HepG2 (cell line): ENCODE data around the gene RBM12. TPM values are rescaled to one million over a fixed set of nuclear protein-coding genes. Genes with fewer than 3 reads are reported as not detected.

Experiments used
- CHD4 ChIP-seq: fragments of 200-600 bp; sonication (generic); IDR thresholded peaks from 2 replicates; pipeline ENCODE4 v1.7.0; 2017; ENCODE audit warnings: mild to moderate bottlenecking, low read length, borderline replicate concordance
- DNMT3B ChIP-seq: conservative IDR thresholded peaks from 2 replicates; pipeline ENCODE4 v1.6.1; 2016; ENCODE audit warnings: missing biosample characterization, control low read depth
- ETV5 ChIP-seq: IDR thresholded peaks from 2 replicates; pipeline ENCODE4 v1.6.1; 2018; ENCODE audit warnings: missing biosample characterization, missing genetic modification reagents, inconsistent platforms, borderline replicate concordance
- MBNL3 ChIP-seq: fragments of 250-450 bp; sonication (Bioruptor Pico); conservative IDR thresholded peaks from 2 replicates; pipeline ENCODE4 v1.8.0; 2022; ENCODE audit warnings: mild to moderate bottlenecking, inconsistent platforms
- PAF1 ChIP-seq: IDR thresholded peaks from 2 replicates; pipeline ENCODE4 v1.6.1; 2016; ENCODE audit warnings: missing genetic modification reagents, missing compliant biosample characterization
- PCBP1 ChIP-seq: fragments of 200-400 bp; formaldehyde crosslinking; IDR thresholded peaks from 2 replicates; pipeline ENCODE4 v1.6.1; 2017; ENCODE audit warnings: mild to moderate bottlenecking, low read depth, low read length, borderline replicate concordance
- RXRA ChIP-seq: sonication (generic); formaldehyde crosslinking; IDR thresholded peaks from 2 replicates; pipeline ENCODE4 v1.5.1; 2020; ENCODE audit warnings: missing genetic modification reagents
- SIX4 ChIP-seq: sonication (generic); formaldehyde crosslinking; IDR thresholded peaks from 2 replicates; pipeline ENCODE4 v1.4.0; 2020; ENCODE audit warnings: missing genetic modification reagents
- SKI ChIP-seq: fragments of 450-650 bp; IDR thresholded peaks from one replicate; pipeline ENCODE4 v1.6.1; 2018; ENCODE audit warnings: mild to moderate bottlenecking; ENCODE audit not compliant: partially characterized antibody
- ZNF160 ChIP-seq: sonication (generic); formaldehyde crosslinking; IDR thresholded peaks from 2 replicates; pipeline ENCODE4 v1.8.0; 2022; ENCODE audit warnings: mild to moderate bottlenecking, inconsistent platforms, missing genetic modification reagents
- ZNF180 ChIP-seq: sonication (generic); formaldehyde crosslinking; IDR thresholded peaks from 2 replicates; pipeline ENCODE4 v1.4.0; 2020; ENCODE audit warnings: low read depth, missing genetic modification reagents, borderline replicate concordance
- ZNF44 ChIP-seq: sonication (generic); formaldehyde crosslinking; IDR thresholded peaks from 2 replicates; pipeline ENCODE4 v1.5.1; 2020; ENCODE audit warnings: mild to moderate bottlenecking, missing genetic modification reagents
- ZNF724P ChIP-seq: sonication (generic); formaldehyde crosslinking; IDR thresholded peaks from 2 replicates; pipeline ENCODE4 v1.8.0; 2022; ENCODE audit warnings: missing genetic modification reagents, borderline replicate concordance
- ZNF761 ChIP-seq: sonication (generic); formaldehyde crosslinking; conservative IDR thresholded peaks from 2 replicates; pipeline ENCODE4 v1.4.0; 2020; ENCODE audit warnings: mild to moderate bottlenecking, missing genetic modification reagents
- polyA plus RNA-seq, 8 experiments: library from polyadenylated mRNA; depleted of rRNA in 3 of 8; stranded (reverse) in 7 of 8; unstranded in 1 of 8; fragments of >200 nt; fragmentation: Illumina TruSeq in 4 of 8; extraction: Trizol in 4 of 8; gene quantifications; 2 replicates each; pipeline versions ENCODE4 v1.2.1 to v1.2.3, GENCODE V29; 2011 to 2016; ENCODE audit warnings: low read depth in 4 of 8, missing spikeins in 1 of 8, mixed read lengths in 1 of 8; ENCODE audit not compliant: insufficient read depth in 1 of 8
- total RNA-seq, 5 experiments: library from RNA; depleted of rRNA; stranded (reverse); fragments of >200 nt; fragmentation: Illumina TruSeq; extraction: Trizol; gene quantifications; 2 replicates each; pipeline ENCODE4 v1.2.3, GENCODE V29; 2016; ENCODE audit warnings: low read depth in 1 of 5
- TF ChIP-seq, protein P1 (sequence below): sonication (generic); formaldehyde crosslinking; IDR thresholded peaks from 2 replicates; pipeline ENCODE4 v1.8.0; 2022; ENCODE audit warnings: missing genetic modification reagents, mild to moderate bottlenecking, moderate library complexity, borderline replicate concordance
- TF ChIP-seq, protein P2 (sequence below): sonication (generic); formaldehyde crosslinking; IDR thresholded peaks from 2 replicates; pipeline ENCODE4 v1.4.0; 2020; ENCODE audit warnings: missing genetic modification reagents, borderline replicate concordance
- TF ChIP-seq, protein P3 (sequence below): sonication (generic); formaldehyde crosslinking; IDR thresholded peaks from 2 replicates; pipeline ENCODE4 v1.4.0; 2020; ENCODE audit warnings: missing genetic modification reagents; ENCODE audit errors: not compliant biosample characterization

The RBM12 gene
- total and polyA plus RNA-seq, 2 of the 13 experiments (the other 11 are each of a cell fraction or from before 2014, with no cell fraction given): 97.9 to 104 TPM

DNA sequence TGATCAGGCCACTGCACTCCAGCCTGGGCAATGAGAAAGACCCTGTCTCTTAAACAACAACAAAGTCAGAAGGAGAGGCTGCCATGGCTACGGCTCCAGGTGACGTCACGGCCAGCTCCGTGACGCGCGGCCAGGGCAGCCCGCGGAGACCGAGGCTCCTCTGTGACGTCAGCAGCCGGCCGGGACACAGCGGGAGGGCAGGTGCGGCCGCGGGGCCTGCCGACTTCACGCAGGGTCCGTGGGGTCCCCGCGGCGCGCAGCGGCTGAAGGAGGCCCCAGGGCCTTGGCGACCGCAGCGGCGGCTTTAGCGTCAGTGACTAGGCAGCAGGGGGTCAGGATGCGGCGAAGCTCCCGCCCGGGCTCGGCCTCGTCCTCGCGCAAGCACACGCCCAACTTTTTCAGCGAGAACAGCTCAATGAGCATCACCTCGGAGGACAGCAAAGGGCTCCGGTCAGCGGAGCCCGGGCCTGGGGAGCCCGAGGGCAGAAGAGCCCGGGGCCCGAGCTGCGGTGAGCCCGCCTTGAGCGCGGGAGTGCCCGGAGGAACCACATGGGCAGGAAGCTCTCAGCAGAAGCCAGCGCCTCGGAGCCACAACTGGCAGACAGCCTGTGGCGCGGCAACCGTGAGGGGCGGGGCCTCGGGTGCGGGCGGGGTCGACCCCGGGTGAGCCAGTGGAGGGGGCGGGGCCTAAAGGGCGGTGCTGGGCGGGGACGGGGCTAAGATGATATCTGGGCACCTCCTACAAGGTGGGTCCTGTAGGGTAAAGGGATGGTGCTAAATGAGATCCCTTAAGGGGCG lies 48.8 kb downstream of the RBM12 start, which contains the start of gene SPAG4 (continued):
- TF ChIP-seq, protein P1, sequence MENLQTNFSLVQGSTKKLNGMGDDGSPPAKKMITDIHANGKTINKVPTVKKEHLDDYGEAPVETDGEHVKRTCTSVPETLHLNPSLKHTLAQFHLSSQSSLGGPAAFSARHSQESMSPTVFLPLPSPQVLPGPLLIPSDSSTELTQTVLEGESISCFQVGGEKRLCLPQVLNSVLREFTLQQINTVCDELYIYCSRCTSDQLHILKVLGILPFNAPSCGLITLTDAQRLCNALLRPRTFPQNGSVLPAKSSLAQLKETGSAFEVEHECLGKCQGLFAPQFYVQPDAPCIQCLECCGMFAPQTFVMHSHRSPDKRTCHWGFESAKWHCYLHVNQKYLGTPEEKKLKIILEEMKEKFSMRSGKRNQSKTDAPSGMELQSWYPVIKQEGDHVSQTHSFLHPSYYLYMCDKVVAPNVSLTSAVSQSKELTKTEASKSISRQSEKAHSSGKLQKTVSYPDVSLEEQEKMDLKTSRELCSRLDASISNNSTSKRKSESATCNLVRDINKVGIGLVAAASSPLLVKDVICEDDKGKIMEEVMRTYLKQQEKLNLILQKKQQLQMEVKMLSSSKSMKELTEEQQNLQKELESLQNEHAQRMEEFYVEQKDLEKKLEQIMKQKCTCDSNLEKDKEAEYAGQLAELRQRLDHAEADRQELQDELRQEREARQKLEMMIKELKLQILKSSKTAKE (CRISPR knock-in tag): peak; percentile 91
- peak; percentile 75; the same call in 1 of the 2 replicates for TF ChIP-seq ZNF180
- TF ChIP-seq, protein P2, sequence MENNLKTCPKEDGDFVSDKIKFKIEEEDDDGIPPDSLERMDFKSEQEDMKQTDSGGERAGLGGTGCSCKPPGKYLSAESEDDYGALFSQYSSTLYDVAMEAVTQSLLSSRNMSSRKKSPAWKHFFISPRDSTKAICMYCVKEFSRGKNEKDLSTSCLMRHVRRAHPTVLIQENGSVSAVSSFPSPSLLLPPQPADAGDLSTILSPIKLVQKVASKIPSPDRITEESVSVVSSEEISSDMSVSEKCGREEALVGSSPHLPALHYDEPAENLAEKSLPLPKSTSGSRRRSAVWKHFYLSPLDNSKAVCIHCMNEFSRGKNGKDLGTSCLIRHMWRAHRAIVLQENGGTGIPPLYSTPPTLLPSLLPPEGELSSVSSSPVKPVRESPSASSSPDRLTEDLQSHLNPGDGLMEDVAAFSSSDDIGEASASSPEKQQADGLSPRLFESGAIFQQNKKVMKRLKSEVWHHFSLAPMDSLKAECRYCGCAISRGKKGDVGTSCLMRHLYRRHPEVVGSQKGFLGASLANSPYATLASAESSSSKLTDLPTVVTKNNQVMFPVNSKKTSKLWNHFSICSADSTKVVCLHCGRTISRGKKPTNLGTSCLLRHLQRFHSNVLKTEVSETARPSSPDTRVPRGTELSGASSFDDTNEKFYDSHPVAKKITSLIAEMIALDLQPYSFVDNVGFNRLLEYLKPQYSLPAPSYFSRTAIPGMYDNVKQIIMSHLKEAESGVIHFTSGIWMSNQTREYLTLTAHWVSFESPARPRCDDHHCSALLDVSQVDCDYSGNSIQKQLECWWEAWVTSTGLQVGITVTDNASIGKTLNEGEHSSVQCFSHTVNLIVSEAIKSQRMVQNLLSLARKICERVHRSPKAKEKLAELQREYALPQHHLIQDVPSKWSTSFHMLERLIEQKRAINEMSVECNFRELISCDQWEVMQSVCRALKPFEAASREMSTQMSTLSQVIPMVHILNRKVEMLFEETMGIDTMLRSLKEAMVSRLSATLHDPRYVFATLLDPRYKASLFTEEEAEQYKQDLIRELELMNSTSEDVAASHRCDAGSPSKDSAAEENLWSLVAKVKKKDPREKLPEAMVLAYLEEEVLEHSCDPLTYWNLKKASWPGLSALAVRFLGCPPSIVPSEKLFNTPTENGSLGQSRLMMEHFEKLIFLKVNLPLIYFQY (CRISPR knock-in tag): peak; percentile 83
- no peak for TF ChIP-seq PCBP1
- TF ChIP-seq, protein P3, sequence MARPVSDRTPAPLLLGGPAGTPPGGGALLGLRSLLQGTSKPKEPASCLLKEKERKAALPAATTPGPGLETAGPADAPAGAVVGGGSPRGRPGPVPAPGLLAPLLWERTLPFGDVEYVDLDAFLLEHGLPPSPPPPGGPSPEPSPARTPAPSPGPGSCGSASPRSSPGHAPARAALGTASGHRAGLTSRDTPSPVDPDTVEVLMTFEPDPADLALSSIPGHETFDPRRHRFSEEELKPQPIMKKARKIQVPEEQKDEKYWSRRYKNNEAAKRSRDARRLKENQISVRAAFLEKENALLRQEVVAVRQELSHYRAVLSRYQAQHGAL (CRISPR knock-in tag): peak; percentile 97
- TF ChIP-seq MBNL3 (CRISPR knock-in tag): no peak
- peak; percentile 55; the same call in 1 of the 2 replicates for TF ChIP-seq SIX4 (CRISPR knock-in tag)
- peak; percentile 94 for TF ChIP-seq ZNF160 (CRISPR knock-in tag)
- TF ChIP-seq RXRA (CRISPR knock-in tag): peak; percentile 72; the same call in 1 of the 2 replicates
- no peak for TF ChIP-seq CHD4
- peak; percentile 98; the same call in 1 of the 2 replicates for TF ChIP-seq ZNF724P
- no peak for TF ChIP-seq PAF1 (CRISPR knock-in tag)
- TF ChIP-seq ZNF44: peak; percentile 94; the same call in 1 of the 2 replicates
- no peak; the same call in 1 of the 2 replicates for TF ChIP-seq DNMT3B (CRISPR knock-in tag)
- TF ChIP-seq ZNF761: peak; percentile 97
- peak; percentile 71 for TF ChIP-seq ETV5 (CRISPR knock-in tag)
- peak; percentile 31 for TF ChIP-seq SKI
